Raji (cell line): ENCODE measurements around the gene EN2.

Source experiments
- POLR2A ChIP-seq: IDR thresholded peaks from 2 replicates; pipeline ENCODE4 v1.6.1; 2011; ENCODE audit warnings: low read depth, low read length, control low read depth; ENCODE audit not compliant: insufficient read depth

Gene EN2

DNA sequence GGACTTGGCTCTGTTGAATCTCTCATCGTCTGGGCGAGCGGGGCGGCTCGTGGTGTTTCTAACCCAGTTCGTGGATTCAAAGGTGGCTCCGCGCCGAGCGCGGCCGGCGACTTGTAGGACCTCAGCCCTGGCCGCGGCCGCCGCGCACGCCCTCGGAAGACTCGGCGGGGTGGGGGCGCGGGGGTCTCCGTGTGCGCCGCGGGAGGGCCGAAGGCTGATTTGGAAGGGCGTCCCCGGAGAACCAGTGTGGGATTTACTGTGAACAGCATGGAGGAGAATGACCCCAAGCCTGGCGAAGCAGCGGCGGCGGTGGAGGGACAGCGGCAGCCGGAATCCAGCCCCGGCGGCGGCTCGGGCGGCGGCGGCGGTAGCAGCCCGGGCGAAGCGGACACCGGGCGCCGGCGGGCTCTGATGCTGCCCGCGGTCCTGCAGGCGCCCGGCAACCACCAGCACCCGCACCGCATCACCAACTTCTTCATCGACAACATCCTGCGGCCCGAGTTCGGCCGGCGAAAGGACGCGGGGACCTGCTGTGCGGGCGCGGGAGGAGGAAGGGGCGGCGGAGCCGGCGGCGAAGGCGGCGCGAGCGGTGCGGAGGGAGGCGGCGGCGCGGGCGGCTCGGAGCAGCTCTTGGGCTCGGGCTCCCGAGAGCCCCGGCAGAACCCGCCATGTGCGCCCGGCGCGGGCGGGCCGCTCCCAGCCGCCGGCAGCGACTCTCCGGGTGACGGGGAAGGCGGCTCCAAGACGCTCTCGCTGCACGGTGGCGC lies at the start of gene EN2:
EN2 (plus strand) TSS at position 19 of the 767 bp plus-strand sequence; CDS start at position 268, 249 bp downstream.
- no peak for TF ChIP-seq POLR2A

DNA sequence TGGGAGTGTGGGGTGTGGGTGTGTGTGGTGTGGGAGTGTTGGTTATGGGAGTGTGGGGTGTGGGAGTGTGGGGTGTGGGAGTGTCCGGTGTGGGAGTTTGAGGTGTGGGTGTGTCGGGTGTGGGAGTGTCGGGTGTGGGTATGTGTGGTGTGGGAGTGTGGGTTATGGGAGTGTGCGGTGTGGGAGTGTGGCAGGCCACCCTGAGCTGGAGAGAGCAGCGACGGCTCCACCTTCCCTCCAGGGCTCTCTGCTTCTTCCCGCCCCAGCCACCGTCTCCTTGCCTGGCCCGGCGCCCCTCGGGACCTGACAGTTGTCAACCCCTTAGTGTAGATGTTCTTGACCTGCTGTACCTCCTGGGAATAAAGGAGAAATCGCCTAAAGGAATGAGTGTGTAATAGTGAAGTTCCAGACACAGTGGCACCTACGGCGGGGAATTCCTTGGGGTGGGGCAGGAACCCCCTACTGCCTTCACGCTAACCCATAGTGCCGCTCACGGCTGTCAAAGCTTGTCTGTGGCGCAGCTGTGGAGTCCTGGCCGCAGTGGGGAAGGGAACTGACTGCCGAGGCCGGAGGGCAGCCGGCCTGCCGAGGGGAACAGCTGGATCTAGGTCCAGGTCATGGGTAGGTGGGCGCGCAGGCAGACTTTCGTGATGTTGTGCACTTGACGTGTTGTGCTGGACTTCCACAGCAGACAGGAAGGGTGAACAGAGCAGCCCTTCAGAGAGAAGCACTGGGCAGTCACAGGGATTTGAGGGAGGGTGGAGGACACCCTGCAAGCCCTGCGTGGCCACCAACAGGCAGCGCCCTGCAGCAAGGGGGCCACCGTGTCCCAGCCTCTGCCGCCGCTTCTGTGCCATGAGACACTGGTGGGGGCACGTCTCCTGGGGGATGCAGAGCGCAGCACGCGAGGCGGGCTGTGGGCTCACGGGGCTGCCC lies 49.0 kb upstream of the EN2 start:
- no peak for TF ChIP-seq POLR2A

DNA sequence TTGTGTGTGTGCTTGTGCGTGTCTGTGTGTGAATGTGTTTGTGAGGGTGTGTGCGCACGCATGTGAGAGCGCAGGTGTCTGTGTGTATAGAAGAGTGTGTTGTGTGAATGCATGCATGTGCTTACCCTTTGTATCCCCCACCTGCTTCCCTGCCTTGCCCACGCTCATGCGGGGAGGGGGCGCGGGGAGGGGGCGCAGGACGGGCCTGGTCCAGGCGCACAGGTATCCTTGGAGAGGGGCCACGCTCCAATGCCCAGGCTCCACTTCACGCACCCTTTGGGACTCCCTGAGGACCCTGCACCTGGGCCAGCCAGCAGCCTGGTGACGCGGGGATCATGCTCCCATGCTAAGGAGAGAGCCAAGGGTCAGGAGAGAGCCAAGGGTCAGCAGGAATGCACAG lies 47.9 kb upstream of the EN2 start:
- no peak for TF ChIP-seq POLR2A

DNA sequence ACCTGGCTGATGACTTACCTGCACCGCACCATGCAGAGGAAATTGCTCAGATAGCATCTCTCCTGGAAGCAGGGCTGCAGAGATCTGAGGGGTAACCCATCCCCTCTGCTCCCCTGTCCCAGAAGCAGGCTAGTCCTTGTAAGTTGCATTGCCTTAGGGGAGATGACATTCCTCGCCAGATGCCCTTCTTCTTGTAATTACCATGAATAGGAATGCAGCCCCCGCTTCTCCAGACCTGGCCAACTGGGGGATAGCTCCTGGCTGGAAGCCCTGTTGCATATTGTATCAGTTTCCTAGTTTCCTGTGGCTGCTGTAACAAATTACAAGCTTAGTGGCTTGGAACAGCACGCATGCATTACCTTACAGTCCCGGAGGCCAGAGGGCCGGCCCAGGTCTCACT lies 47.5 kb upstream of the EN2 start:
- TF ChIP-seq POLR2A, result no peak

DNA sequence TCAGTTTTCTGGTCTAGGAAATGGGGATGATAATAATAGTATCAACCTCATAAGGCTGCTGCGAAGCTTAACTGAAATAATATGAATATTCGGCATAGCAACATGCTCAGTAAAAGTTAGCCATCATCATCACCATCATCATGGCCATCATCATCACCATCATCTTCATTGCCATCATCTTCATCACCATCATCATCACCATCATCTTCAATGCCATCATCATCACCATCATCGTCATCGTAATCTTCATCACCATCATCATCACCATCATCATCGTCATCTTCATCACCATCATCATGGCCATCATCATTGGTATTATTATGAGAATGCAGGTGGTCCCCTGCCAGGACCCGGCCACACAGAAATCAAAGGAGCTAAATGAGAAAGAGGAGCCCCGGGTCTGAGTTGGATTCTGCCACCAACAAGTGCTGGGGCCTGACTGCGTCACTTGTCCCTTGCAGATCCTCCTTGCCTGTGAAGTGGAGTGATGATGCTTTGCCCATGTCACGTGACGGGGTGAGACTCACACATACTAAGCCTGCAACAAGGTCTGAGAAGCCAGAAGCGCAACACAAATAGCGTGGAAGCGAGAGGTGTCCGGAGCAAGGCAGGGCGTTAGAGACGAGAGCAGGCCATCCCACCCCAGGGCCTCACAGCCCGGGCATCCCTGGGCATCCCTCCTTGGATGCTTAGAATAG lies 46.1 kb upstream of the EN2 start:
- TF ChIP-seq POLR2A, result no peak

DNA sequence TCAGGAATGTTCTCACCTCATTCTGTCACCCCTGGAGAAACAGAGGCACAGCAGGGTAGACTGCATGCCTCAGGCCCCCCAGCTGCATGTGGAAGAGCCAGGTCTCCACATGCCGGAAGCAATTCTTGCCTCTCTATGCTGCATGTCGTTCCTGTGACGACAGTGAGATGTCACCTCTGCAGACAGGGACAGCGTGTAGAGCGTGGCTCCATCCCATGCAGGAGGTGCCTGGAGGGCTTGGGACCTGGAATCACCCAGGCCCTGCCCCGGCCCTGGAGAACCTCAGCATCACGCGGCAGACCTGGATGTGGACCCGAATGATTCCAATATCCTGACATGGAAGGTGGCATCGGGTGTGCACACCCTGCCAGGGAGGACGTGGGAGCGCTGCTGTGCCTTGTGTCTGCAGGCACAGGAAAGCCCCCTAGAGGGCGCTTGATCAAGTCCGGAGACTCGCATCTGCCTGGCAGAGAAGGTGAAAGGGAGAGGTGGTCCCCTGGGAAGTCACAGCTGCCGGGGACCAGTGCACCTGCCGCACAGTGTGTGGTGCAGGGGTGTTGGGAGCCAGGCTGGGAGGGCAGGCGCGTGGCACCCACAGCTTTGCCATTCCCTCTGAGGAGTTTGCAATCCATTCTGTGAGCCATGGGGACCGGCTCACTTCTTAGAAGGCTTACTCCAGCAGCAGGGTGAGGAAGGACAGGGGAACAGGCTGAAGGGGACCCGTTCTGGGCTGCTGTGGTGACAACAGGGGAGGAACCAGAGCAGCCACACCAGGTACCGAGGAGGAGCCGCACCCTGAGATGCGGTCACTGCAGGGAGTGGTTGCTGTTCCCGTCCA lies 45.3 kb upstream of the EN2 start:
- no peak for TF ChIP-seq POLR2A

DNA sequence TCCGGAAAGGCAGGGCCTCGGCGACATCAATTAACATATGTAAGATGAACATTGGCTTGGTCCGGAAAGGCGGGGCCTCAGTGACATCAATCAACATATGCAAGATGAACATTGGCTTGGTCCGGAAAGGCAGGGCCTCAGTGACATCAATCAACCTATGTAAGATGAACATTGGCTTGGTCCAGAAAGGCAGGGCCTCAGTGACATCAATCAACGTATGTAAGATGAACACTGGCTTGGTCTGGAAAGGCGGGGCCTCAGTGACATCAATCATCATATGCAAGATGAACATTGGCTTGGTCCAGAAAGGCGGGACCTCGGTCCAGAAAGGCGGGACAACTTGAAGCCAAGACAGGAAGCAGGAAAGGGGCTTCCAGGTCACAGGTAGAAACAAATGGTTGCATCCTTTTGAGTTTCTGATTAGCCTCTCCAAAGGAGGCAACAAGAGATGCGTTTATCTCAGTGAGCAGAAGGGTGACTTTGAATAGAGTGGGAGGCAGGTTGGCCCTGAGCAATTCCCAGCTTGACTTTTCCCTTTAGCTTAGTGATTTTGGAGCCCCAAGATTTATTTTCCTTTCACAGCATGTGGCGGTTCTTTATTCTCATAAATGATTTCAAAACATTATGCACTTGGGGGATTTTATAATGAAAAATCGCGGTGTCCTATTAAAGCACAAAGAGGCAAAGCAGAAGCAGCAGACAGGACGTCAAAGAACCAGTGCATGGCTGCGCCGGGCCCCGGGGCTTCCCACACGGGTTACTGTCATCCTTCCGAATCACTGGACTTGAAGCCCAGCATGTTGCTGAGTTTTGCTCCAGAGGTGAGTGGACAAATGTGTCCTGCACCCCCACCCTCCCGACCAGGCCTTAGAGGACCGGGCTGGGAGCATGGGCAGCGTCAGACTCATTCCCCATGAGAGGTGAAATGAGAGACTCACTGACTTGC lies 43.1 kb upstream of the EN2 start:
- TF ChIP-seq POLR2A, result no peak

DNA sequence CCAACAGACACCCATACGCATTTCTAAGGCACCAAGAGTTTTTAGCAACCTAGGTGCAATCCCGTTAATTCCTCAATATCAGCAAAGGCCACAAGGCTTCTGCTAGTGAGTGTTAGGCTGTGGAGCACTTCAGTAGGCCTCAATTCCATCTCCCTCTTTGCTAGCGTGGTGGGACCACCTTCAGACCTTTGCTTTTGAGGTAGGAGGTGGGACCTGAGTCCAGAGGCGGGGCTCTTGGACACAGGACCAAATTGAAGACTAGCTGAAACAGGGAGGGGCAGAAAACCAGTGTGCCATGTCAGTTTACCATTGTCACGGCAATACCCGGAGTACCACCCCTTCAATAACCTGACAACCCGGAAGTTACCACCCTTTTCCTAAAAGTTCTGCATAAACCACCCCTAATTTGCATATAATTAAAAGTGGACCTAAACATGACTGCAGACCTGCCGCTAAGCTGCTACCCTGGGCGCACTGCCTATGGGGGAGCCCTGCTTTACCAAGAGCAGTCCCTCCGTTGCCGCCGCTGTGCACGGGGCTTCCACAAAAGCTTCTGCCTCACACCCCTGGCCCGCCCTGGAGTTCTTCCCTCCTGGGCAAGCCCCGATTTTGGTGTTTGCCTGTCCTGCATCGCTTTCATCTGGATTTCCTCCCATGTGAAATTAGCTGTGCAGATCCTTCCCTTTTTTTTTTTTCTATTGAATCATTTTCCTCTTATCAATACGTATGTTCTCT lies 41.1 kb upstream of the EN2 start:
- TF ChIP-seq POLR2A, result no peak

DNA sequence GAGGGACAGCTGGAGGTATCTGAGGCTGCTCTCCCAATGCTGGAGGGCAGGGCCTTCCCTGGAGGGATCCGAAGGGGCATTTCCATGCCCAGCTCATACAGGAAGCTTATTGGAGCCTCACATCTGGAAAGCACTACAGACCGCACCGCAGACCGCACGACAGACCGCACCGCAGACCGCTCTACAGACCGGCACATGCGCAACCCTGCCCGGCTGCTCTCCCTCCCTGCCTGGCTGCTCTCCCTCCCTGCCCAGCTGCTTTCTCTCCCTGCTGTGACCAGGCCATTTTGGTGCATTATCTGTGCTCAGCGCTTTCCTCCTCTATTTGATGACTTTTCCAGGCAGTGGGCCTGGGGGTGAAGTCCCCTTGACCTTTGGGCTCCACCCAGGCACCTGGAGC lies 39.6 kb upstream of the EN2 start:
- no peak for TF ChIP-seq POLR2A

DNA sequence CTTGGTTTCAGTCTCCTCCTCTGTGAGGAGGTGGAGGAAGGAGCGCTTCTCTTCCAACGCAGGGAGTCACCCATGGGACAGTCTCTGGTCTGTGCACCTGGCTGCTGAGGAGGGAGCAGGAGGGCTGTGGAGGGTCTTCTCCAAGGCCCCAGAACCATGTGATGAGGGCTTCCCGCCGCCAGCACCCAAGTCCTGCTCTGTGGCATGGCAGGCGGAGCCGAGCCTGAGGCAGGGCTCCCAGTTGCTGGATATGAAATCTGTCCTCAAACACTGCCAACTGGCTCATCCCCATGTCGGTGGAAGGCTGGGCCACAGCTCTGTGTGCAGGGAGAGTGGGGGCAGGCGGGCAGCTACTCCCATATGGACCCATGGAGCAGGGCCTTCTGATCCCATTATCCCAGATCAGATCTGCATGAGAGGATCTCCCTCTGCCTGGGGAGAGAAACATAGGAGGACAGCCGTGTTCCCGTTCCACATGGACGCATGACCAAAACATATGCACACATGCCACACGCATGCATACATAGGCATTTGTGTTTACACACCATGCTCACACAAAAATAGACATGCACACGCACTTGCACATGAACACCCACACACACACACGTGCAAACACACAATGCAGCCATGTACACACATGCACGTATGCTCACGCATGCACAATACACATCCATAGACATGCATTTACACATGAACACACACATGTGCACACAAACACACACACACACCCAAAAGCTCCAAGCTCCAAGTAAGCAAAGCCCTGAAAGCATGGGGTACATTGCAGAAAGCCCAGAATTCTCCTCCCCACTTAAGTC lies 38.8 kb upstream of the EN2 start:
- TF ChIP-seq POLR2A, result no peak

DNA sequence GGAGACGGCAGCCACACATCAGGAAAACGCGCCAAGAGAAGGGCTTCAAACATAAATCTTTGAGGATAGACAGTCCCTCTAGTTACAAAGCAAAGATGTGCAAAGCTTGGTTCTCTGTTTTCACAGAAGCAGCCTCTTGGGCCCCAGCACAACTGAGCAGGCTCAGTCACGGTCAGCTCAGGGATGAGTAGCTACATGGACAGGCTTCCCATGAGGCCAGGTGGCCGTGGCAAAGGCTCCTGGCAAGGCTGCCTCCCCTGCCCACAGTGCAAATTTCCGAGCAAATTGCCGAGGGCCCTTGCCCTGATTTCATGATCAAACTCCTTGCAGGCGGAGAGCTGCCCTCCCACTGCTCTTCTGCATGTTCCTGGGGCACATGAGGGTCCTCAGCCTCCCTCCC lies 37.8 kb upstream of the EN2 start:
- no peak for TF ChIP-seq POLR2A

DNA sequence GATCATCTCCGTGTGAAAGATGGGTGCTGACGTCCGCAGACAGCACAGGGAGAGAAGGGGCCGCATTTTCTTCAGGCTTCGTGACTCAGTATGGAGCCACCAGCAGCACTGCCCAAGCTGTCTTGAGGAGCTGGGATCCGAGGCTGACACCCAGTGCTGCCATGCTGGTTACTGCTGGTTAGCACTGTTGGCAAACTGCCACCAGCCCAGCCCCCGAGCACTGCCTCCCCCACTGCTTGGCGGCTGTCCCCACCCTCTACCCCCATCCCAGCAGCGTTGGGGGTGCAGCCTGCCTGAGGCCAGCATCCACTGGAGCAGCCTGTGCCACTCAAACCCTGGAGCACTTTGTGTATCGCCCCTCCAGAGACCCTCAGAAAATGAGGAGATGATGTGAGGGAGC lies 35.8 kb upstream of the EN2 start:
- TF ChIP-seq POLR2A, result no peak
